Measurements from ENCODE around the gene NAPEPLD. TPM values are rescaled to one million over a fixed set of nuclear protein-coding genes. Genes with fewer than 3 reads are reported as not detected.
"Not testable (repeated sequence)": the region's sequence is repeated elsewhere in the genome, so short reads cannot be mapped to it uniquely, and the experiment has no call there.

NAPEPLD gene
- total and polyA plus RNA-seq, 2 donors: 7.4 to 8.3 TPM

DNA sequence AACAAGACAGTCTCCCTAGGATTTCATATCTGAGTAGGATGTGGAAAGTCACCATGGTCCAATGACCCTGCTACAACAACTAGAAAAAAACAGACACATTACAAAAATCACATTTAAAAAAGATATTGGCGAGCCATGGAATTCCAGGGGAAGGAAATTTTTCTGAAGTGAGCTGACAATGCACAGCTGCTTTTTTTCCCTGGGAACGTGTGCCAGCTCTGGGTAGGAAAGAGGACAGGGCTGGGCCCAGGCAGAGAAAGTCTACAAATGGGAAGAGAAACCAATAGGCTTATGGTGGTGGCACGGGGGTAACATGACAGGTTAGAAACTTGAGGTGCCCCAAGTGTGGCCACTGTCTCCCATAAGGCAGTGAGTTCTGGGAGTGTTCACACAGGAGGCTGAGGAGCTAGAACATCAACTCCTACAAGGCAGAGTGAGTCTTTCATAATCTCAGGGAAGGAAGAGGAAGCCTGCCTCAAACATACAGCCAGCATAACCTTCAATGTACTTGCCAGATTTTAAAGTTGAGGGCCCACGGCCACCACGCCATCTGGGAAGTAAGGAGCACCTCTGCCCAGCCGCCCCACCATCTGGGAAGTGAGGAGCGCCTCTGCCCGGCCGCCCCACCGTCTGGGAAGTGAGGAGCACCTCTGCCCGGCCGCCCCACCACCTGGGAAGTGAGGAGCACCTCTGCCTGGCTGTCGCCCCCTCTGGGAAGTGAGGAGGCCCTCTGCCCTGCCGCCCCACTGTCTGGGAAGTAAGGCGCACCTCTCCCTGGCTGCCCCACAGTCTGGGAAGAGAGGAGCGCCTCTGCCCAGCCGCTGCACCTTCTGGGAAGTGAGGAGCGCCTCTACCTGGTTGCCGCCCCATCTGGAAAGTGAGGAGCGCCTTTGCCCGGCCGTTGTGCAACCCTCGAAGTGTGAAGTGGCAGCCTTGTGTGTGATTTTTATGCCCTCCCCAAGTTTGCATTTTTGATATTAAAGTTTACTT lies 80.2 kb downstream of the NAPEPLD start:
- Histone ChIP-seq H3K27ac (ENCODE audit: low read depth in 1 of 2, low read length in 1 of 2) (no peak overlapping the region), H3K27me3 (ENCODE audit: control insufficient read depth in 2 of 2, insufficient read depth in 1 of 2, low read length in 1 of 2) (no peaks in the 10 kb centered on the region), H3K4me3 (ENCODE audit: low read length in 2 of 2) (no peak overlapping the region), H3K9me3 (ENCODE audit: control insufficient read depth in 2 of 2, insufficient read depth in 1 of 2, low read length in 1 of 2) (peaks cover 0 to 1% of the 10 kb centered on the region in 2 donors), H3K4me1 (ENCODE audit: control insufficient read depth in 2 of 2, insufficient read depth in 2 of 2, low read length in 2 of 2) (peaks cover 0 to 3% of the 10 kb centered on the region in 2 donors), H3K36me3 (ENCODE audit: control insufficient read depth in 2 of 2, insufficient read depth in 2 of 2, low read length in 1 of 2) (no peaks in the 10 kb centered on the region)
- WGBS: 95% methylated on average over 23 of the region's 23 CpGs
- DNase-seq (ENCODE audit: low read depth in 6 of 9, low spot score in 9 of 9): no peak

DNA sequence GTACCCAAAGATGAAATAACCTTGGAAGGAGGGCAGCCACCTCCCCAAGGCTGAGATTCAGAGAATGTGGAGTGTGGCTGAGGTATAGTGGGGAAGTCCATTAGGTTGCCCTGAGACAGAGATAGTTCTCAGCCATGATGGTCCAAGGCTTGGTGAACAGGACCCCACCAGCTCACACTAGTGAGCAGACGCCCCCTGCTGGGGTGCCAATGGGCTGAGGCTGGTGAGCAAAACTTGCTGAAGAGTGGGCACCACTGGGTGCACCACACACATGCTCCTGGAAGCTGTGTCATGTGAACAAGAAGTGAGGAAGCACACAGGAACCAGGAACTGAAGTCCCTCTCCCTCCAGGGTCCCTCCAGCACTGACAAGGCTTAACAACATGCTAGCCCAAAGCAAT lies 83.2 kb downstream of the NAPEPLD start:
- peaks cover 0 to 1% of the 10 kb centered on the region in 2 donors for H3K9me3 ChIP-seq (ENCODE audit: control insufficient read depth in 2 of 2, insufficient read depth in 1 of 2, low read length in 1 of 2)
- H3K4me1 ChIP-seq (ENCODE audit: control insufficient read depth in 2 of 2, insufficient read depth in 2 of 2, low read length in 2 of 2): peaks cover 0 to 2% of the 10 kb centered on the region in 2 donors
- DNase-seq (ENCODE audit: low read depth in 6 of 9, low spot score in 9 of 9): peak in 6 of 9 donors; percentile 23 to 65 (median 38)
- WGBS: 46% methylated on average over 1 of the region's 1 CpG
- H3K36me3 ChIP-seq (ENCODE audit: control insufficient read depth in 2 of 2, insufficient read depth in 2 of 2, low read length in 1 of 2): no peaks in the 10 kb centered on the region
- no peak overlapping the region for H3K4me3 ChIP-seq (ENCODE audit: low read length in 2 of 2)
- no peaks in the 10 kb centered on the region for H3K27me3 ChIP-seq (ENCODE audit: control insufficient read depth in 2 of 2, insufficient read depth in 1 of 2, low read length in 1 of 2)
- no peak overlapping the region for H3K27ac ChIP-seq (ENCODE audit: low read depth in 1 of 2, low read length in 1 of 2)

DNA sequence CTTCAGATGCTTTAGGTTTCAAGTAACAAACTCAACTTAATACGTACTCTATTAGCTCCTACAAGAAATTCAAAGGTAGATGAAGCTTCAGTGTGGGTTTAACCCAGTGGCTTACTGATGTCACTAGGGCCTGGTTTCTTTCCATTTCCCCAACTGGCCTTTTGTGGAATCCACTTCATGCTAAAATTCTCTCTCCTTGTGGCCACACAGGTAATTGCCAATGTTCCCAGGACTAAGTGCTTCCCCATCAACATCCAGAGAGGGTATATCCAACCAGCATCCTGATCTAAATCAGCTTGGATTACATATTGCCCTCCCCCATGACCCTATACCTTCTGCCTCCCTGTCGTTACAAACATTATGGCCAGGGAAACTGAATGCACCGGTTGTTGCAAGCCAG lies 85.0 kb downstream of the NAPEPLD start:
- Histone ChIP-seq H3K36me3 (ENCODE audit: control insufficient read depth in 2 of 2, insufficient read depth in 2 of 2, low read length in 1 of 2) (no peaks in the 10 kb centered on the region), H3K27me3 (ENCODE audit: control insufficient read depth in 2 of 2, insufficient read depth in 1 of 2, low read length in 1 of 2) (no peaks in the 10 kb centered on the region), H3K9me3 (ENCODE audit: control insufficient read depth in 2 of 2, insufficient read depth in 1 of 2, low read length in 1 of 2) (peaks cover 0 to 1% of the 10 kb centered on the region in 2 donors), H3K27ac (ENCODE audit: low read depth in 1 of 2, low read length in 1 of 2) (no peak overlapping the region), H3K4me1 (ENCODE audit: control insufficient read depth in 2 of 2, insufficient read depth in 2 of 2, low read length in 2 of 2) (peaks cover 0 to 2% of the 10 kb centered on the region in 2 donors), H3K4me3 (ENCODE audit: low read length in 2 of 2) (no peak overlapping the region)
- WGBS: 97% methylated on average over 3 of the region's 3 CpGs
- DNase-seq (ENCODE audit: low read depth in 6 of 9, low spot score in 9 of 9): no peak

DNA sequence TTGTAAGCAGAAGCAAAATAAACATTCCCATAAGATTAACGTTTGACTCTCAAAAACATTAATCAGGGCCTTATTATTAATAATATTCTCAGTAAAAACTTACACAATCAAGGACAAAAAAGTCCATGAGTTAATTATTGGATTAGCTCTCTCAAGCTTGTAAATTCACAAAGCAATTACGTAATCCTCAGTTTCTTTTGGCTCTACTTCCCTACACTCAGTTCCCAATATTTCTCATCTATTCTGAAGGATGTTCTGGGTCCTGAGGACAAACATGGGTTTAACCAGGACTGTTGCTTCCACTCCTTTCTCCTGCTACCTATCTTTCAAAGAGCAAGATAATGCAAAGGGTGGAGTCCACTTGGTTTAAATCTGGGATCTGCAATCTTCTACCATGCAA lies 89.4 kb downstream of the NAPEPLD start:
- 91% methylated on average over 2 of the region's 2 CpGs for WGBS

DNA sequence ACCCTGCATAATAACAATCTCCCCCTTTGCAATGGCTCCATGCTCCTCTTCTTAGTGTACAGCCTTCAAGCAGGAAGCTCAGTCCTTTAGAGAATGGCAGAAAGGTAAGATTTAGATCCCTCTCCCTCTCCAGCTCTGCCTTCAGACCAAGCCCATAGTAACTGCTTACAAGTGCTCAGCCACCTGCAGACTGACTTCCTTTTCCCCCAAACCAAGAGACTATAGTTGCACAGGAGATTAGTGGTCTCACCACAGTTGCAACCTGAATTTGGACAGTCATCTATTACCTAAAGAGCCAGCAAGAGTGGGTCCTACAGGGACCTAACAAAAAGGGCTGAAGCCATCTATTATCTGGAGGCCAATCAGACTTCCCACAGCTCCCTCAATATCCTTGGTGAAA lies 90.8 kb downstream of the NAPEPLD start:
- Histone ChIP-seq H3K27ac (ENCODE audit: low read depth in 1 of 2, low read length in 1 of 2) (no peak overlapping the region), H3K4me3 (ENCODE audit: low read length in 2 of 2) (no peak overlapping the region), H3K4me1 (ENCODE audit: control insufficient read depth in 2 of 2, insufficient read depth in 2 of 2, low read length in 2 of 2) (peaks cover 0 to 6% of the 10 kb centered on the region in 2 donors), H3K27me3 (ENCODE audit: control insufficient read depth in 2 of 2, insufficient read depth in 1 of 2, low read length in 1 of 2) (no peaks in the 10 kb centered on the region), H3K36me3 (ENCODE audit: control insufficient read depth in 2 of 2, insufficient read depth in 2 of 2, low read length in 1 of 2) (no peaks in the 10 kb centered on the region), H3K9me3 (ENCODE audit: control insufficient read depth in 2 of 2, insufficient read depth in 1 of 2, low read length in 1 of 2) (no peaks in the 10 kb centered on the region)
- DNase-seq (ENCODE audit: low read depth in 6 of 9, low spot score in 9 of 9): peak in 1 of 9 donors; percentile 36

More for the DNA sequence above, 89.4 kb downstream of the NAPEPLD start:
- no peaks in the 10 kb centered on the region for H3K9me3 ChIP-seq (ENCODE audit: control insufficient read depth in 2 of 2, insufficient read depth in 1 of 2, low read length in 1 of 2)
- H3K4me1 ChIP-seq (ENCODE audit: control insufficient read depth in 2 of 2, insufficient read depth in 2 of 2, low read length in 2 of 2): peaks cover 0 to 6% of the 10 kb centered on the region in 2 donors
- H3K27ac ChIP-seq (ENCODE audit: low read depth in 1 of 2, low read length in 1 of 2): no peak overlapping the region
- DNase-seq (ENCODE audit: low read depth in 6 of 9, low spot score in 9 of 9): no peak
- H3K27me3 ChIP-seq (ENCODE audit: control insufficient read depth in 2 of 2, insufficient read depth in 1 of 2, low read length in 1 of 2): no peaks in the 10 kb centered on the region
- no peaks in the 10 kb centered on the region for H3K36me3 ChIP-seq (ENCODE audit: control insufficient read depth in 2 of 2, insufficient read depth in 2 of 2, low read length in 1 of 2)
- no peak overlapping the region for H3K4me3 ChIP-seq (ENCODE audit: low read length in 2 of 2)

DNA sequence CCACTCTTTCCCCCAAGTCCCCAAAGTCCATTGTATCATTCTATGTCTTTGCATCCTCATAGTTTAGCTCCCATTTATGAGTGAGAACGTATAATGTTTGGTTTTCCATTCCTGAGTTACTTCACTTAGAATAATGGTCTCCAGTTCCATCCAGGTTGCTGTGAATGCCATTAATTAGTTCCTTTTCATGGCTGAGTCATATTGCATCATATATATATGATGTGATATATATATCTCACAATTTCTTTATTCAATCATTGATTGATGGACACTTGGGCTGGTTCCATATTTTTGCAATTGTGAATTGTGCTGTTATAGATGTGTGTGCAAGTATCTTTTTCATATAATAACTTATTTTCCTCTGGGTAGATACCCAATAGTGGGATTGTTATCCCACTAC lies 92.9 kb downstream of the NAPEPLD start:
- not testable (repeated sequence) for H3K4me3 ChIP-seq (ENCODE audit: low read length in 2 of 2); H3K27ac ChIP-seq (ENCODE audit: low read depth in 1 of 2, low read length in 1 of 2); H3K27me3 ChIP-seq (ENCODE audit: control insufficient read depth in 2 of 2, insufficient read depth in 1 of 2, low read length in 1 of 2); DNase-seq (ENCODE audit: low read depth in 6 of 9, low spot score in 9 of 9); H3K9me3 ChIP-seq (ENCODE audit: control insufficient read depth in 2 of 2, insufficient read depth in 1 of 2, low read length in 1 of 2); H3K4me1 ChIP-seq (ENCODE audit: control insufficient read depth in 2 of 2, insufficient read depth in 2 of 2, low read length in 2 of 2); H3K36me3 ChIP-seq (ENCODE audit: control insufficient read depth in 2 of 2, insufficient read depth in 2 of 2, low read length in 1 of 2)
- 92% methylated on average over 1 of the region's 1 CpG for WGBS

DNA sequence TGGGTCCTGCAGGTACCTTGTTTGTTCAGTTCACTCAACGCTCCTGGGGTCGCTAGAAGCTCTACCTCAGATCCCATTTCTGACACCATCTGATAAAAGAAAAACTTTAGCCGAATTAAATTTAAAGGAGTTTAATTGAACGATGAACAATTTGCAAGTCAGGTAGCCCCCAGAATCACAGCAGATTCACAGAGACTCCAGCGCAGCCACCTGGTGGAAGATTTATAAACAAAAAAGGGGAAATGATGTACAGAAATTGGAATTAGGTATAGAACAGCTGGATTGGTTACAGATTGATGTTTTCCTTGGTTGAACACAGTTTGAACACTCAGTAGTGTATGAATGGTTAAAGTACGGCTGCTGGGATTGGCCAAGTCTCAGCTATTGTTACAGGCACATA lies 97.4 kb downstream of the NAPEPLD start:
- DNase-seq (ENCODE audit: low read depth in 6 of 9, low spot score in 9 of 9): no peak
- H3K27me3 ChIP-seq (ENCODE audit: control insufficient read depth in 2 of 2, insufficient read depth in 1 of 2, low read length in 1 of 2): no peaks in the 10 kb centered on the region
- no peak overlapping the region for H3K4me3 ChIP-seq (ENCODE audit: low read length in 2 of 2)
- H3K9me3 ChIP-seq (ENCODE audit: control insufficient read depth in 2 of 2, insufficient read depth in 1 of 2, low read length in 1 of 2): peaks cover 0 to 5% of the 10 kb centered on the region in 2 donors
- H3K36me3 ChIP-seq (ENCODE audit: control insufficient read depth in 2 of 2, insufficient read depth in 2 of 2, low read length in 1 of 2): no peaks in the 10 kb centered on the region
- WGBS: 95% methylated on average over 6 of the region's 6 CpGs
- no peak overlapping the region for H3K27ac ChIP-seq (ENCODE audit: low read depth in 1 of 2, low read length in 1 of 2)
- H3K4me1 ChIP-seq (ENCODE audit: control insufficient read depth in 2 of 2, insufficient read depth in 2 of 2, low read length in 2 of 2): no peaks in the 10 kb centered on the region

Other genes with a start within 250 kb of the NAPEPLD start
- 27.8 TPM for gene LRRC17, start 236.1 kb downstream of the NAPEPLD start, total RNA-seq
- 2.6 TPM for gene LRRC17, start 236.1 kb downstream of the NAPEPLD start, polyA plus RNA-seq
- 3.8 TPM for gene FBXL13, start 74.3 kb downstream of the NAPEPLD start, total RNA-seq
- 1.0 TPM for gene FBXL13, start 74.3 kb downstream of the NAPEPLD start, polyA plus RNA-seq
- gene ARMC10, start 74.0 kb downstream of the NAPEPLD start, total RNA-seq: 24.6 TPM
- gene ARMC10, start 74.0 kb downstream of the NAPEPLD start, polyA plus RNA-seq: 35.3 TPM
- 67.7 TPM for gene PMPCB, start 148.3 kb upstream of the NAPEPLD start, total RNA-seq
- 70.7 TPM for gene PMPCB, start 148.3 kb upstream of the NAPEPLD start, polyA plus RNA-seq
- 26.5 TPM for gene DNAJC2, start 195.7 kb upstream of the NAPEPLD start, total RNA-seq
- gene DNAJC2, start 195.7 kb upstream of the NAPEPLD start, polyA plus RNA-seq: 35.8 TPM
- 187 TPM for gene PSMC2, start 198.5 kb upstream of the NAPEPLD start, total RNA-seq
- gene PSMC2, start 198.5 kb upstream of the NAPEPLD start, polyA plus RNA-seq: 117 TPM